HG03135 (cell line): ENCODE results near the gene SEMA3A.

ENCODE experiments used
- ATAC-seq: cut with Tn5 transposase; IDR thresholded peaks from one replicate; pipeline ENCODE4 v1.9.1; 2021; ENCODE audit warnings: mild to moderate bottlenecking, moderate library complexity; ENCODE audit not compliant: unreplicated experiment

The SEMA3A gene

DNA sequence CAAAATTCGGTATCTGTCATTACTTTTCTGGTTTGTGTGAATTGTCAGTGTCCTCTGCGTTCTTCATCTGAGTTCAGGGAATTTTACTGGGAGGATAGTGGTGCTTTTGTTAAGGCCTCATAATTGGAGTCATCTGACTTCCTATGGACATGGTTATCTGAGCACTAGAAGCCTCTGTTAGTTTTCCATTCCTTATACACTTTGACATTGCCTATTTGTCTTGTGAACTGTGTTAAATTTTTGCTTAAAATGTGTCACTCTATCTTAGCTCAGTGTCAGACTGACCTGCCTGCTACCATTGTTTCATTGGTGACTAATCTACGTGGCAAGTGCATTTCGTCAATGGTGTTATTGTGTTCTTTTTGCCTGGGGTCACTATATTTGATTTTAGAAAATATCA, 253.3 kb downstream of the SEMA3A start:
- no peak for ATAC-seq

DNA sequence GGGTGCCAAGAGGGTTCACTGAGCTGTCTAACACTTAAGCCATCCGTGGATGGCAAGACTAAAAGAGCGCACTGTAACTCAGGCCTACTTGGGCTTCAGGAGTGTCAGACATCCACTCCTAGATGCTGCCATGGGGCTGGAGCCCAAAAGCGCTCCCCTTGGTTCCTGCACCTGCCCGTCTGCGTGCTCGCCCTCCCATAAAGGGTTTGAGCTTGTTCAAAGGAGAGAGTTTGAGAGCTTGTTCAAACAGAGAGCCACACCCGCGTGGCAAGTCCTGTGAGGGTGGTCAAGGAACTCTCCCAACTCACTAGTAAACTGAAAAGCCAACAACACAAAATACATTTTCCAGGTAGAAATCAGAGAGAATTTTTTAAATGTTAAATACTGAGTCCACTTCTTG, 256.7 kb downstream of the SEMA3A start:
- ATAC-seq: no peak

GRCh38 chr7:83936056-83936708, 258.4 kb downstream of the SEMA3A start:
- peak; percentile 69 for ATAC-seq

- no peak for ATAC-seq
Measured at GRCh38 chr7:83934118-83934734, 260.4 kb downstream of the SEMA3A start.

- ATAC-seq: no peak
Measured at GRCh38 chr7:83931968-83932367, 262.6 kb downstream of the SEMA3A start.

GRCh38 chr7:83930262-83930661, 264.3 kb downstream of the SEMA3A start:
- ATAC-seq: no peak

DNA sequence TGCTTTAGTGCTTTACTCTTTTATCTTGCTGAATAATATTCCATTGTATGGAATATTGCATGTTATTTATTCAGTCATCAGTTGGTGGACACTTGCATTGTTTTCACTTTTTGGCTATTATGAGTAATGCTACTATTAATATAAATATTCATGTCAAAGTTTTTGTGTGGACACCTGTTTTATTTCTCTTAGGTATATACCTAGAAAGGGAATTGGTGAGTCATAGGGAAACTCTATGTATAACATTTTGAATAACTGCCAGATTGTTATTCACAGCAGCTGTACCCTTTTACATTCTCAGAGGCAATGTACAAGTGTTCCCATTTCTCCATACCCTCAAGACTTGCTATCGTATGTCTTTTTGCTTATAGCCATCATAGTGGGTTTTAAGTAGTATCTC, 268.7 kb downstream of the SEMA3A start:
- no peak for ATAC-seq

- ATAC-seq: no peak
Measured at GRCh38 chr7:83921941-83922607, 272.5 kb downstream of the SEMA3A start.

GRCh38 chr7:83921271-83921940, 273.2 kb downstream of the SEMA3A start:
- no peak for ATAC-seq

- no peak for ATAC-seq
Measured at GRCh38 chr7:83918142-83918541, 276.4 kb downstream of the SEMA3A start.

DNA sequence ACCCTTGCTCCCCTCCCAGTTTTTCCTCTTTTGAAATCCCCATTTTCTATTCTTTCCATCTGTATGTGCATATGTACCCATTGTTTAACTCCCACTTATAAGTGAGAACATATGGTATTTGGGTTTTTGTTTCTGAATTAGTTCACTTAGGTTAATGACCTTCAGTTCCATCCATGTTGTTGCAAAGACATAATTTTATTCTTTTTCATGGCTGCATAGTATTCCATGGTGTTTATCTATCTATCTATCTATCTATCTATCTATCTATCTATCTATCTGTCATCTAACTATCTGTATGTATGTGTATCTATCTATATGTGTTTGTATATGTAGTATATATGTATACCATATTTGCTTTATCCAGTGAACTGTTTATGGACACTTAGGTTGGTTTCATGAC, 281.4 kb downstream of the SEMA3A start:
- no peak for ATAC-seq

DNA sequence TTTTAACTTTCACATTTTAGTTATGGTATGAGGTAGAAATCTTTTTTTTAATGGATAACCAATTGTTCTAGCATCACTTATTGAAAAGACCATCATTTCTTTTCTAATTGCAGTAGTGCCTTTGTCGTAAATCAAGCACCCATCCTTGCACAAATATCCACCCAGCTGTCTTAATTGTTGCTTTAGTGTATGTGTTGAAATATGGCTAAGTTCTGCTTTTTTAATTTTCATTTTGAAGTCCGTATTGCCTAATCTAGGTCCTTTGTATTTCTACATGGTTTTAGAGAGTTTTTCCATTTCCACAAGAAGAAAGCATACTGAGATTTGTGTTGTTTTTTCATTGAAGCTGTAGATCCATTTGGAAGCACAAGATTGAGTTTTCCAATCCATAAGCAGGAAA, 286.1 kb downstream of the SEMA3A start:
- no peak for ATAC-seq
